Subcutaneous adipose tissue (tissue), 4 donors: ENCODE data around the gene CXXC4. TPM values are rescaled to one million over a fixed set of nuclear protein-coding genes. Genes with fewer than 3 reads are reported as not detected.

ENCODE experiments used
- total RNA-seq, 4 donors: library from RNA; depleted of rRNA; stranded (reverse); fragments of >200 nt; gene quantifications; one replicate each; pipeline ENCODE4 v1.1.0, GENCODE V29; 2016
- TF ChIP-seq, protein P1 (sequence below): fragments of 450-650 bp; IDR thresholded peaks from one replicate; pipeline ENCODE4 v1.5.1; 2016; ENCODE audit warnings: low read depth, mild to moderate bottlenecking, control low read depth, antibody characterized with exemption, moderate library complexity

CXXC4 gene
- total RNA-seq, 4 donors from 2014 or later, result 0.22 to 1.5 (median 0.41) TPM

DNA sequence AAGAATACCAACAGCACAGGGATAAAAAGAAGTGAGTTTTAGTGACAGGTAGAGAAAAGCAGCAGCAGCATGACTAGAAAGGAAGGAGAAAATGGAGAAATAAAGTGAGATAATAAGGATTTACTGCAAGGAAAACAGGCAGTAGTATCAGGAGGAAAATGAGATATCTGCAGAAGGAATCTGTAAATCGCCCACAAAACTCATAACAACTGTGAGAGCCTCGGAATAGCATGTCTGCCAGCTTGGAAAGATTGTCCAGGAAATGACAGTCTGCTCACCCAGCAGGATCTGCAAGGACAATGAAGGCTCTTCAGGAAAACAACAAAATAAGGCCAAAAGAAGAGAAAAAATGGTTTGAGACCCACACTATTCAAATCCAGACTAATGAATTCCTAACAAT is 47.4 kb downstream of the CXXC4 start:
- TF ChIP-seq, protein P1, sequence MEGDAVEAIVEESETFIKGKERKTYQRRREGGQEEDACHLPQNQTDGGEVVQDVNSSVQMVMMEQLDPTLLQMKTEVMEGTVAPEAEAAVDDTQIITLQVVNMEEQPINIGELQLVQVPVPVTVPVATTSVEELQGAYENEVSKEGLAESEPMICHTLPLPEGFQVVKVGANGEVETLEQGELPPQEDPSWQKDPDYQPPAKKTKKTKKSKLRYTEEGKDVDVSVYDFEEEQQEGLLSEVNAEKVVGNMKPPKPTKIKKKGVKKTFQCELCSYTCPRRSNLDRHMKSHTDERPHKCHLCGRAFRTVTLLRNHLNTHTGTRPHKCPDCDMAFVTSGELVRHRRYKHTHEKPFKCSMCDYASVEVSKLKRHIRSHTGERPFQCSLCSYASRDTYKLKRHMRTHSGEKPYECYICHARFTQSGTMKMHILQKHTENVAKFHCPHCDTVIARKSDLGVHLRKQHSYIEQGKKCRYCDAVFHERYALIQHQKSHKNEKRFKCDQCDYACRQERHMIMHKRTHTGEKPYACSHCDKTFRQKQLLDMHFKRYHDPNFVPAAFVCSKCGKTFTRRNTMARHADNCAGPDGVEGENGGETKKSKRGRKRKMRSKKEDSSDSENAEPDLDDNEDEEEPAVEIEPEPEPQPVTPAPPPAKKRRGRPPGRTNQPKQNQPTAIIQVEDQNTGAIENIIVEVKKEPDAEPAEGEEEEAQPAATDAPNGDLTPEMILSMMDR, result no peak

DNA sequence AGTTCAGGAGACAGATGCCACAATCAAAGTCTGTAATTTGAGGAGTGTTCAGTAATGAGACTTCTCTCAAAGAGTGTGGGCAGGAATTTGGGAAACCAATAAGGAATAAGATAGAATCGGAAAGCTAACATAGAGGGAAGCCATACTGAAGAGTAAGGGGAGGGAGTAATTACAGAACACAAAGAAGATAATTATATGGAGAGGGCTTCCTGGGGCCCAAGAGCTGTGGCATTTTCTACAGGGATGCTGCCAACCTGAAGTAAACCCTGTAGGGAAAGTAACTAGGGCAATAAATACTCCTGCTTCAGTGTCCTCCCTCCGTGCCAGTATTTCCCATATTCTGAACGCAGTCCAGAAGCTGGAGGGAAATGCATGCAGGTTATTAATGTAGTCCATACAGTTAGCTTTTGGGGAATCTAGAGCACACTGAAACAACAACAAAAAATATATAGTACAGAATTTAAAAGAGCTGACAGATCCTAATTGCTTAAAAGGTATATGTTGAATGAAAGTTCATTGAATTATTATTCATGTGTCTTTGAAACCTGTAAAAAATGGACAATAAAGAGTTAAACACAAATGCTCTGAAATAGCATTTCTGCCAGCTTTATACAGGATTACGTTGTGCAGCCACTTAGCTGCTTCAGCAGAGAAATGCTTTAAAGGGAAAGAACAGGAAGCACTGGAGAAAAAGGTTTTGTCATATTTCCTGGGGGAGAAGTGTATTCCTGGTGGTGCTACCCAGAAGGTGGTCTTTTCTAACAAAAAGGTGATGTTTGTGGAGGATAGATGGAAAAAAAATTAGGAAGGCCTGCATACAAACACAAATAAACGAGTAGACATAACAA is 48.0 kb downstream of the CXXC4 start:
- TF ChIP-seq, protein P1, result no peak

DNA sequence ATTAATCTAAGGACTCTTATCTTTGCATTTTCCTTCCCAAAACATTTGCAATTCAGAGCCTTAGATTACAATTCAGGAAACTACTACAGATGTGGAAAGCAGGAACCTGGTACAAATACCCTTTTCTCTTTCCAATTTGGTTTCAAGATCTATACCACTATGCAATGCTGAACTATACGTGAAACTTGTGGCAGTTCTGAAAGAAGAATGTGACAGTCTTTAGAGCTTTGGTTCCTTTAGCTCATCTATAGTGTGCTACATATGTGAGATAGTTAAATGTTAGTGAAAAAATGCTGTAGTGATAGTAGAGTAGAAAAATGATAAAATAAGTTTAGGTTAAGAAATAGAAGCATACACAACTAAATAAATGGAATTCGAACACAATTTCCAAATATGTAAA is 50.0 kb downstream of the CXXC4 start:
- TF ChIP-seq, protein P1, result no peak

DNA sequence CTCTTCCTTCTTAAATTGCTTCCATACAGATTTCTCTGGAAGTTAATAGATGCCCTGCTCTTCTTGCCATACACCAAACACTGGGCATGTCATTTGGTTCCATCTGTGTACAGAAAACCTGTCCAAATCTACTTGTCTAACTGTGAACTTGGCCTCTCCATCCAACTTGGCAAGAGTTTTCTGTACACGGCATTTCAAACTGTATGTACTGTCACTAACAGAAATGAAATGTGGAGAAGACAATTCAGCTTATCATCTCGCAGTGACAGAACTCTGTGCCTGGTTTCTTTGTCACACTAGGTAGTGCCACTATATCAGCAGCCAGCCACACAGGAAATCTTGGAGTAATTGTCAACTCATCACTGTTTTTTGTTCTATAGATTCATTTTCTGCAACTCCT is 58.2 kb downstream of the CXXC4 start:
- TF ChIP-seq, protein P1, result no peak

DNA sequence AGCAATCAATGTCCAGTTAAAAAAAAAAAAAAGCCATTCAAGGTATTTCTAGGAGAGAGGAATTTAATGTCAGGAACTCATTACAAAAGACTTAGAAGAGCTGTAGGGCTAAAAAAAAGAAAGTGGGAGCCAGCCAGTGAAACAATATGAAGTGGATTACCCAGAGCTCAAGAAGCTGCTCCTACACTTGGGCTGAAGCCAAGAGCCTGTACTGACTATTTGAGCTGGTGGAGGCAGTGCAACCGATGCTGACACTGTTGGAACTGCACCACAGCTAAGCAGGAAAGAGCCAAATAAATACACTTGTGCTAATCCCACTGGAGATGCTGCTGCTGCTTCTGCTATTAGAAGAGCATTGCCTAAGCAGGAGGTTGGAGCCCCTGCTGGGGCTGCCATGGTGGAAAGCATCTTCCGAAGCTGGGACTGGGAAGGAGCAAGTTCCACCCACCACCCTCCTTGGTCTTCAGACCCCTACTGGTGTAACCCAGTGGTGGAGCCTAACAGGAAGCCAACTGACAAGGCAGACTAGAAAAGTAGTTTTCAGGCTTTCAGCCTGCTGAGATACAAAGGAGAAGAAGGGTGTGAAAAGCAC is 65.4 kb downstream of the CXXC4 start:
- TF ChIP-seq, protein P1, result no peak

DNA sequence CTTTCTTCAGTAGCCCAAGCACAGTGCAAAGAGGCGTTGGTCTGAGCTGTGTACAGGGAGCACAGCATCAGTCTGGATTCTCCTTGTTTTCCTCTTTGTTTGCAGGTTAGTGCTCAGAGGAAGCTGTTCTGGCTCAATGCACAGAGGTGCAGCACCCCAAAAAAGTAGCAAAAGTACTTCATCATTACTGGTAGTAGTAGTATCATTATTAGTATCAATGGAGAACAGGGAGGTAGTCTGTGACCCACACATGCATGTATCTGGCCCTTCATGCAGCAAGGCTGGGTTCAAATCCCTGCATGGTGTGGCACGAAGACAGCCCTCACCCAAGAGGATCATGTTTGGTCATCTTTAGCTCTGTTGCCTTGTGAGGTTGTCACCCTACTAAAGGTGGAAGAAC is 68.7 kb downstream of the CXXC4 start:
- TF ChIP-seq, protein P1, result no peak

DNA sequence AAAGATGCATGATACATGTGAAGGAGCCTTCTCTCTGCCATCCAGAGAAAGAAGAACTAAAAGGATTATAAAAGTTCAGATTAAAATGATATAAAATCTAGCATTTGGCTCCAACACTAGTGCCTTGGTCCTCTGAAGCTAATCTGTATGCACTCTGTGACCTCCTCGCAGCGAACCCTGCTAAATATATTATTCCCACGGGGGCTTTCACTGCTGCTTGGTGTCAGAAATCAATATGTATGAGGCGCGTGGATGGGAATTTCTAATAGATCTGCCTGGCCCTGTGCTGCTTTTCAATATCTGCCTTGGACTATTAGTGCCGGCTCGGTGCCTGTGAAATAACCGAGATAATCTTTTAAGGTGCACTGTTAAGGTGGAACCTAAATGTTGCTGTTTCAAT is 69.7 kb downstream of the CXXC4 start:
- TF ChIP-seq, protein P1, result no peak
